22Rv1 (cell line): ENCODE data around the gene C3orf38.

Source experiments
- ZFX ChIP-seq: fragments of 450-650 bp; IDR thresholded peaks from 2 replicates; pipeline ENCODE4 v1.6.1; 2017; ENCODE audit warnings: antibody characterized with exemption, borderline replicate concordance
- TF ChIP-seq, protein P1 (sequence below): fragments of 450-650 bp; IDR thresholded peaks from 2 replicates; pipeline ENCODE4 v1.5.1; 2017; ENCODE audit warnings: mild to moderate bottlenecking

DNA sequence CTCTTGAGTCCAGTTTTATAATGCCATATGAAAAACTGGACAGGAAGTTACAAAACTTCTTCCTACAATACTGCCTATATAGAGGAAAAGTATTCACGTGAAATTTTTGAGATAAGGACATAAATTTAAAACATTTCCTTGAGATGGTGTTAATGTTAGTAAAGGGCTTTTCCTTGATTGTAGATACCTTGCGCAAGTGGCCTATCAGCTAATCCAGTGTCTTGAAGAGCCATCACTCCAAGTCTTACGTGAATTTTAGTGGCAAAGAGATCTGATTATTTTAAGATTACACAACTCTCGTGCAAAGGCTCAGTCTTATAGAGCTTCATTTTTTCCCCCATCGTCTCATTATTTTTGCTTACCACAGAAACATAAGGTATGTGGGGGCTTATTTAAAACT lies 18.4 kb downstream of the C3orf38 start:
- TF ChIP-seq, protein P1, sequence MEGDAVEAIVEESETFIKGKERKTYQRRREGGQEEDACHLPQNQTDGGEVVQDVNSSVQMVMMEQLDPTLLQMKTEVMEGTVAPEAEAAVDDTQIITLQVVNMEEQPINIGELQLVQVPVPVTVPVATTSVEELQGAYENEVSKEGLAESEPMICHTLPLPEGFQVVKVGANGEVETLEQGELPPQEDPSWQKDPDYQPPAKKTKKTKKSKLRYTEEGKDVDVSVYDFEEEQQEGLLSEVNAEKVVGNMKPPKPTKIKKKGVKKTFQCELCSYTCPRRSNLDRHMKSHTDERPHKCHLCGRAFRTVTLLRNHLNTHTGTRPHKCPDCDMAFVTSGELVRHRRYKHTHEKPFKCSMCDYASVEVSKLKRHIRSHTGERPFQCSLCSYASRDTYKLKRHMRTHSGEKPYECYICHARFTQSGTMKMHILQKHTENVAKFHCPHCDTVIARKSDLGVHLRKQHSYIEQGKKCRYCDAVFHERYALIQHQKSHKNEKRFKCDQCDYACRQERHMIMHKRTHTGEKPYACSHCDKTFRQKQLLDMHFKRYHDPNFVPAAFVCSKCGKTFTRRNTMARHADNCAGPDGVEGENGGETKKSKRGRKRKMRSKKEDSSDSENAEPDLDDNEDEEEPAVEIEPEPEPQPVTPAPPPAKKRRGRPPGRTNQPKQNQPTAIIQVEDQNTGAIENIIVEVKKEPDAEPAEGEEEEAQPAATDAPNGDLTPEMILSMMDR = no peak
- no peak for TF ChIP-seq ZFX
